SW 1271 (cell line): ENCODE measurements around the gene FKBP15.
"Not testable (repeated sequence)": the region's sequence is repeated elsewhere in the genome, so short reads cannot be mapped to it uniquely, and the experiment has no call there.

Source experiments
- DNase-seq, 2 experiments: peaks; one replicate each; lab custom pipeline; 2025; lab: John Stamatoyannopoulos, UW

Gene FKBP15

DNA sequence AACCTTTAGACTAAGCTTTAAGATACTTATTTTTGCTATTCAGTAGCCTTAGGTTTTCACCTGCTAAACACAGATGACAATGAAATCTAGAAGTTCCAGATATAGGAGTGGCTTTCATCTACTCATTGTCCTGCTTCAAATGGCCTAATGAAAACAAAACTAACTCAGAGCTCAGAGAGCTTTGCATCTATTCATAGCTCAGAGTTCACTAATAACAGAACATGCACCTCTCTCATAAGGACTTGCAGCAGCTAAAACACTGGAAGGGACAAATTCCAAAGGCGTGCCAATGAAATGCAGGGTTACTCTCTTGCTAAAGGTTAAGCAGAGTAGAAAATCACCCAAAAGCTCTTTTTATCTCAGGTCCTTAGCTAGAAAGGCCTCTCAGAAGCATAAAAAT, 41.2 kb downstream of the FKBP15 start:
- no peak for DNase-seq

- no peak for DNase-seq
Observed at GRCh38 chr9:113178087-113178486, 43.0 kb downstream of the FKBP15 start.

DNA sequence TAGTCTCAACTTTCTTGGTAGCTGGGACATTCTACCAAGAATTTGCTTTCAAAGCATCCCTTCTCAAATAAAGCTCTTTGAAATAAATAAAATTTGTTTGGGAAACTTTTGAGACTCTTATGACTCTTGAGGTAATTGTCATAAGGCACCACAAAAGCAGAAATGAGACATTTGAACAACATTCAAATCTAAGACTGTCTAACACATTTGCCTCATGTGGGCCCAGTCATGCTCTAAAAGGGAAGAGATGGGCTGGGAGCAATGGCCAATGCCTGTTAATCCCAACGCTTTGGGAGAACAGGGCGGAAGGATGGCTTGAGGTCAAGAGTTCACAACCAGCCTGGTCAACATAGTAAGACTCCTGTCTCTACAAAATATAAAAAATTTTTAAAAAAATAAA, 43.8 kb downstream of the FKBP15 start:
- no peak for DNase-seq

DNA sequence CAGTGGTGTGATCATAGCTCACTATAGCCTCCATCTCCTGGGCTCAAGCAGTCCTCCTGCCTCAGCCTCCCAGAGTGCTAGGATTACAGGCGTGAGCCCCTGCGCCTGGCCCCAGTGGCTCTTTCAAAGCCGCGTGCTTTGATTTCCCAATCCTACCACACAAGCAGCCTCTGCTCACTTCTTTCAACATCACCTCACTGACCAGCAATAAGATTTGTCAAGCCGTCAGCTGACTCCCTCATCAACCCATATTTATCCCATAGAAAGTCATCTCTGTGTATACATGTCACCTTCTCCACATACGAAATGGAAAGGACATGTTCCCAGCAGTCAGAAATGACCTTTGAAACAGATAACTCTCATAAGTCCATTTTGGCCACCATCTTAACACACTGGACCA, 44.3 kb downstream of the FKBP15 start:
- no peak for DNase-seq

DNA sequence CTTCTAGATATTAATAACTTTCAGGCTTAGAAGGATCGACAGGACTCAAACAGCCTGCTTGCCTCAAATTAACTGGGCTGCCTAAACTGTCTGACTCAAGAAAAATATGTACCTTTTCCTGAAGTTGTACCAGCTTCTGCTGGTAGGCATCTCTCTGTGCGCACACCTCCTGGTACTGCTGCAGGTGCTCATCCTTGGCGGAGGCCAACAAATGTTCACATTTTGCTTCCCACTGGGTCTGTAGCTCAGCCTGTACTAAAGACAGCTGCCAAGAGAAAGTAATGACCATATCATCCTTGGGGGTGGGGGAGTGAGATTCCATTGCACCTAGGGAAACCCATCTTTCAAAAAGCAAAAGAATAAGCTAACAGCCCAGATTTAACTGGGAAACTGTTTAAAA, 47.7 kb downstream of the FKBP15 start:
- no peak for DNase-seq

- no peak for DNase-seq
Observed at GRCh38 chr9:113168809-113169208, 52.3 kb downstream of the FKBP15 start.

- no peak for DNase-seq
Observed at GRCh38 chr9:113166039-113166438, 55.0 kb downstream of the FKBP15 start.

DNA sequence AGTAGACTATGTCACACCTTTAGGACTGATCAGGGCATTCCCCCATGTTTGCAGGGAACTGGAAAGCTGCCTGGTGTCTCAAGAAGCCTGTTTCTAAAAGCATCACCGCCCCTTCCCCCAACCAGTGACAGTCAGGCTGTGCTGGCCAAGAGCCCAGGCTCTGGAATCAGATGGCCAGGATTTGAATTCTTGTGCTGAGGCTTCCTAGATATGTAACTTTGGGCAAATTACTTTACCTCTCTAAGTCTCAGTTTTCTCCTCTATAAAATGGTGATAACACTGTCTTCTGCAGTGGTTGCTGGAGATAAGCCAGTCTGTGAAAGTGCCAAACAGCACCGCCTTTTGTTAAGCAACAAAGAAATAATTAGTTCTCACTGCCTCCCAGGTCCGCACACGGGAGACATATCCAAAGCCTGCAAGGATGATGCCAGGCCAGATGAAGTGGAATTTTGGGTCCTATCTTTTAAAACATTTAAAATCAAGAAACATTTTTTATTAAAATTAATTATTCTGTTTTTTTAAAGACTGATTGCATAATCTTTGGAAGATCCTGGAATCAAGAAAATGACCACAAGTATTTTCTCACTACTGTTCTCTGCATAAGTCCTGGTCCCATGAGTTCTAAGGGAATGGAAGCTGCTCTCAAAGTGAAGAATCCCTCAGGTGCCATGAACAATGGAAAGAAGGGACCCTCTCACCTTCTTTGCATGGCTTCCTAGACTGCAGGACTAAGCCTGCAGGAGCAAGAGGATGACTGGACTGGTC, 56.4 kb downstream of the FKBP15 start:
- no peak for DNase-seq

DNA sequence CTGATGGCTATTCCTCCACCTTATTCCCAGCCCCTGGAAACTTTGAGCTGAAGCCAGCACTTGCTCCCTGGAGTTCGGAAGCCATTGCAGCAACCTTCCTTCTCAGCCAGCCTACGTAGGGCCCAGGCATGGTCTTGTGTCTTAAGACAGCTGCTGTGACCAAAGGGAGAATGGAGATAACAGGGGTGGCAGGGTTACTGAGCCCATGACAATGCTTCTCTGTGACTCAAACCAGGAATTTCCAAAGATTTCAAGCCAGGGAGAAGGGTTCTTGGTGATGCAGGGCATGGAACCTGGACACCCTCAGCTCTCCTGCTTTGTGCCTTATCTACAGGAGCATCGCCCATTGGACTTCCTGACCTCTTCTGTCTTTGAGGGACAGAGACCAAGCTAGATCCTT, 58.1 kb downstream of the FKBP15 start:
- DNase-seq: no peak

DNA sequence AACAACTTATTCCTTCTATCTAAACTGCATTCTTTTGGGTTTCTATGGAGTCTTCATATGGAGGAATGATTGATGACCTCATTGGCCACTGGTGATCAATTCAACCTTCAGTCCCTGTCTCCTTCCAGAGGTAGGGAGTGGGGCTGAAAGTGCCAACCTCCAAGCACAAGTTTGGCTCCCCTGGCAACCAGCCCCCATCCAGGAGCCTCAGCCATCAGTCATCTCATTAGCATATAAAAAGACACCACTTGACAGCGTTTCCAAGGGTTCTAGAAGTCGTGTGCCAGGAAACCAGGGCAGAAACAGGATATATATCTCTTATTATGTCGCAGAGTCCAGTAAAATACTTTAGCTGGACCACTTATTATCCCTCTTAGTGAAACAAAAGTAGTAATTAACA, 60.5 kb downstream of the FKBP15 start:
- DNase-seq: no peak

GRCh38 chr9:113158446-113158845, 62.6 kb downstream of the FKBP15 start:
- DNase-seq: no peak

GRCh38 chr9:113156880-113157279, 64.2 kb downstream of the FKBP15 start:
- DNase-seq: no peak

DNA sequence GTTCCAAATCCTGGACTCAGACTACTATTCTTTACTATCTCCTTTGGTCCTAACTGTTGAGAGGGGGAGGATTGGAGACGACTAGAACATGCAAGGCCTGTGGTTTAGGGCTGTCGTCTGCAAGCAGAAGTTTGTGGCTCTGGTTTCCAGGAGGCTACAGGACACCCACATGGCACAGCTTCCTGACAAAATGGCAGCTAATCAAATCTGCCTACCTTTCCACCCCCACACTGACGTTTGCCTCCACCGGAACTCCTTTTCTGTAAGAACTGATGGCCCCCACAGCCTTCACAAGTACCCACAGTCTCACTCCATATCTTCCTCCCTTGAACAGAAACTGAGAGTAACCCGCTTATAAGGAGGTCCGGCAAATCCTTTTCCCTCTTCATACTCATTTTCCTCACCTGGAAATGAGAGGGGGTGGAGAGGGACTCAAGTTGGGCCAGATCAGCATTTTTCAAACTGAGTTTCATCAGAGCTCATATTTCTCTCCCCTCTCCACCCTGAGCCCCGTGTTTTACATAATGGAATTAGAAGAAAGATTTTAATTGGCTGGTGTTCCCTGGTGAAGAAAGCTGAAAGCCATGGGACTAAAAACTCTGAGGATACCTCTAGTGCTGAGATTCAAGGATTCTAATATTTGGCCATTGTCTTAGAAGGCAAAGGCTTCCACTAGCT, 65.0 kb downstream of the FKBP15 start:
- DNase-seq: no peak

DNA sequence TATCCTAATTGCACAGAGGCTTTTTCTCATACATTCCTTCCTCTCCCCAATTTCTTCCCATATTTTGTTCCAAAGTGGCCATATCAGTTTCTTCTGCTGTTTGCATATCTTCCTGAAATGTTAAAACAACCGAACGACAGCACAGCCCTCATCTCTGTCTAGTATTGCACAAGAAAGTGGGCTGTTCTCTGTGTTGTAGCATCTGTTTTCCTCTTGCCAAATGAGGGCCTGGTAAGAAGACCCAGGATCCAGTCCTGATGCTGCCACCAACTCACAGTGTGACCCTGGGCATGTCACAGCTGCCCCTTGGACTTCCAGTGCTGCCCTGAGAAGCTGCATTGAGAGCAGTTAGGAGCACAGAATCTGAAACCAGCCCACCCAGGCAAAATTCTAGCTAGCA, 66.1 kb downstream of the FKBP15 start:
- DNase-seq: no peak

- DNase-seq: no peak
Observed at GRCh38 chr9:113154471-113154870, 66.6 kb downstream of the FKBP15 start.

GRCh38 chr9:113153599-113153998, 67.5 kb downstream of the FKBP15 start:
- DNase-seq: no peak

DNA sequence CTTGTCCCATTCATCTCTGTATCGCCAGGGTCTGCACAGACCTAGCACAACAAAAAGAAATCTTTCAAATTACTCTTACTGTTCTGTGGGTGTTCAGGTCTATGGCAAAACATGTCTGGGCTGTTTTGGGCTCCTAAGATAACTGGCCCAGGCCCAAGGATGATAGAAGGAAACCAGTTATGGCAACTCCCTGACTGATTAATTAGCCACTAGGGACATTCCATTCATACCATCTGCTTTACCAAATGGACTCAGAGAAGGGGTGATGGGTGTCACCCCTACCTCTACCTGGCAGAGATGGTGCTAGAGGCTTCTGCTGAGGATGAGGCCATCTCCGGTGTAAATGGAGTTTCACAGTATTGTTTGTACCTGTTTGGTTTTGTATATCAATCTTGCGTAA, 68.4 kb downstream of the FKBP15 start:
- no peak for DNase-seq

DNA sequence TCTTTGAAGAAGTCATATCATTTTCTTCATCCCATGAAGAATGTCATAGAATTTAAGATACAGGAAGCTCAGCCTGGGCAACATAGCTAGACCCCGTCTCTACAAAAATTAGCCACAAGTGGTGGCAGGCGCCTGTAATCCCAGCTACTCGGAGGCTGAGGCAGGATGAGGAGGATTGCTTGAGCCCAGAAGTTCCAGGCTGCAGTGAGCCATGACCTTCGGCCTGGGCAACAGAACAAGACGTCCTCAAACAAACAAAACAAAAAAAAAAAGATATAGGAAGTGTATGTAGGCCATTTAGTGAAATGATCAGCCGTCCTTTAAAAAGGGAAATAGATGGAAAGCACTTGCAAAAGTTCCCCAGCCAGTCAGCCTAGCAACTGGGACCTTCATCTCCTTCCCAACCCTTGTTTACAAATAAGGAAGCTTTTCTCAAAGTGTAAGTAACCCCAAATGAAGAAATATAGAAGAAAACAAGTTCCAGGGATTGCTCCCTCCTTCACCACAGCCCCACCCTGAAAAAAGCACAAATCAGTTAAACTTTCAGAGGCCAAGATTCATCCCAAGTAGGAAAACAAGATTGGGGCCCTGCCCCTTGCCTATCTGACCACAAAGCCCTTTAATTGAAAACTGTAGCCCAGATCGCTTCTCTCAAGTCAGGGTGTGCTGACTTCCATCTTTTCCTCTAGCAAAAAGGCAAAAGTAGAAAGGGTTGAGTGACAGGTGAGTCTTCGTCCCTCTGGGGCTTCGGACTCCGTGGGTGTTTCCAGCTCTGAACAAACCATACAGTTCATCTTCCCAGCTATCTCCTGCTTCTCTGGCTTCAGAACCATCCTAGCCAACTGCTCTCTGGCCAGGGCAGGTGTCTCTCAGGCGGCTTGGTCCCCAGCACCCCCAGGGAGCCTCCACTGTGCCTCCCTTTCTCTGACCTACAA, 69.1 kb downstream of the FKBP15 start:
- no peak for DNase-seq

DNA sequence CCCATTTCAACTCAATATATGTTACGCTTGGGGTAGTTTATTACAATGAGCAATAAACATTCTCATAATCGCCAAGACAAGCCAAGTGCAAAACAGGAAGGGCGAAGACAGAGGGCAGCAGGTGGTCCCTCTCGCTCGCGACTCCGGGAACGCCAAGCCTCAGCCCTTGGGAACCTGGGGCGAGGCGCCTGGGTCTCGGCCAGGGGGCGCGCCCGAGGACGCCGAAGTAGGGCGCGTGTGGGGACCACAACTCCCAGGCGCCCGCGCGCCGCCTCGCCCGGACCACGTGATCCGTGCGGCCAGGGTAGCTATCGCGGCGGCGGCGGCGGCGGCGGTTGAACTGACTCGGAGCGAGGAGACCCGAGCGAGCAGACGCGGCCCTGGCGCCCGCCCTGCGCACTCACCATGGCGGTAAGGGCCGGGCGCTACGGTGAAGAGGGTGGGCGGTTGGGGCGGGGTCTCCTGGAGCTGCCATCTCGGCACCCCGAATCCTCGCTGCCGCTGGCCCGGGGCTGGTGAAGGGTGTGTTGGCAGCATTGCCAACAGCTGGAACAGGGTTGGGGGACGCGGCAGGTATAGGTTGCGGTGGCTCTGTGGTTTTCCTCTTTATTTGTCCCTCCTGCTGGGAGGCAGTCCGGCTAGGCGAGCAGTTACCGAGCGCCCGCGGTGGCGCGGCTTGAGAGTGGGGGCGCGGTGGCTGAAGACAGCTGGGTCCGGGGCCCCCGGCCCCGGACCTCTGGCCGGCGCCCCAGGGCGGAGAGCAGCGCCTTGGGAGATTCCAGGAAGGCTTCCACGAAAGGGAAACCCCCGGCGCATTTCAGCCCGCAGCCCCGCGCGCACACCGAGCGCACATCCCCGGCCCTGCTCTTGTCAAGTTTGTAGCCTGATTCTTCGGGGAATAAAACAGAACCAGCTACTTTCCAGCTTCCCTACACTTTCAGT, 70.1 kb downstream of the FKBP15 start, which contains the start of gene SLC31A2:
Gene SLC31A2 (plus strand): TSS at position 338 of the 942 bp plus-strand sequence. CDS start 68 bp downstream, at position 406.
- peak; percentile 79 to 83 for DNase-seq

DNA sequence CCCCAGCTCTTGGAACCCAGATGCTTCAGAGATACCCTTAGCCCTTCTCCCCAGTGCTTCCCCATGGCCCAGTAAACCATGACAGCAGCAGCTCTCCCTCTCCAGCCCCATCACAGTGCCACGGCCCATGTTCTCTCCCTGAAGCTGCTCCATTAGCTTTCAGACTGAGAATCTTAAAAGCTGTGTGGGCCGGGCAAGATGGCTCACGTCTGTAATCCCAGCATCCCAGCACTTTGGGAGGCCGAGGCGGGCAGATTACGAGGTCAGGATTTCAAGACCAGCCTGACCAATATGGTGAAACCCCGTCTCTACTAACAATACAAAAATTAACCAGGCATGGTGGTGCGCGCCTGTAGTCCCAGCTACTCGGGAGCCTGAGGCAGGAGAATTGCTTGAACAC, 71.5 kb downstream of the FKBP15 start:
- not testable (repeated sequence) for DNase-seq

DNA sequence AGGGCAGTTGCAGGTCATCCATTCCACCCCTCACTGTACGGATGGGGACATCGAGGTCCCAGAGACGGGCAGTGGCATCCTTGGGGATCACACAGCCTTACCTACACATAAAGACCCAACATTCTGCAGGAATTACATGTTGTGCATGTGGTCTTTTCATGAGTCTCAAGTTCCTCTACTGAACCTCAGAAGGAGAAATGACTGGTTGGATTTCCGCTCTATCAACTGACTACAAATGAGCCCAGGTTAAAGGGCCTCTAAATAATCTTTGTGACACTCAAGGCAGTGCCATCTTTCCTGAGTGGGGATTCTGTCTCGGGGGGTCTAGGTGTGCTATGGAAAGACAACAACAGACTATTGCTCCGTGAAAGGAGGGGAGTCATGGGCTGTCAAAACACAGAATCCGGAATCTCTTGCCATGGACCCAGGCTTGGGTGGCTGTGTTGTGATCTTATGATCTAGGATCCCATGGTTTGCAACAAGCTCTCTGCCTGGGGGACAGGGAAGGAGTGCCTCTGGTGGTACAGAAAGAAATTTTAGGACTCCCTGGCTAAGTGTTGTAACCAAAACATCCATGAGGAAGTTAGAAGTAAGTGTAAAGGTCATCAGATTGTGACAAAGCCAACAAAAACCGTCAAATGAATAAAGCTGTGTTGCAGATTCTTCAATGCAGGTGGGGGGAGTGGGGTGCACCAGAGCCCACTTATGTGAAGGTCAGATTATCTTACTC, 72.1 kb downstream of the FKBP15 start:
- no peak for DNase-seq
